Measurements from ENCODE around the gene B4GALT3. TPM values are rescaled to one million over a fixed set of nuclear protein-coding genes. Genes with fewer than 3 reads are reported as not detected.

B4GALT3 gene
- total and polyA plus RNA-seq, 9 of the 15 experiments (the other 6 are each of a cell fraction or from before 2014, with no cell fraction given) = 31.2 to 103 (median 46.1) TPM

- TF ChIP-seq HES1 (IDR thresholded peaks at IDR 0.05; ENCODE audit: low read depth) (no peak), CHD7 (IDR thresholded peaks at IDR 0.05; ENCODE audit: low read depth, low read length) (no peak), NFXL1 (CRISPR knock-in tag; IDR thresholded peaks at IDR 0.05) (no peak), ZNF224 (CRISPR knock-in tag; IDR thresholded peaks at IDR 0.05) (no peak), RFX1 (IDR thresholded peaks at IDR 0.05) (no peak), TCF7L2 (IDR thresholded peaks at IDR 0.05; ENCODE audit: low read depth, low read length) (no peak), NFIC (IDR thresholded peaks at IDR 0.05) (peak; percentile 28; the same call in 1 of the 2 replicates), ZNF395 (CRISPR knock-in tag; IDR thresholded peaks at IDR 0.05) (no peak; the same call in 1 of the 2 replicates), ZNF23 (CRISPR knock-in tag; IDR thresholded peaks at IDR 0.05) (no peak), KLF6 (CRISPR knock-in tag; IDR thresholded peaks at IDR 0.05; ENCODE audit: borderline replicate concordance) (peak; percentile 50; the same call in 1 of the 2 replicates), NR0B1 (IDR thresholded peaks at IDR 0.05; ENCODE audit: partially characterized antibody) (no peak), ILF3 (IDR thresholded peaks at IDR 0.05; ENCODE audit: borderline replicate concordance) (no peak)
Measured at GRCh38 chr1:161201836-161202712, 24.8 kb upstream of the B4GALT3 start, which contains the start of gene NDUFS2 (continued).

Data from K562 (cell line).